Mucosa of stomach (tissue), 1 donor: ENCODE data around the gene CDK19.
"Not testable (repeated sequence)": the region's sequence is repeated elsewhere in the genome, so short reads cannot be mapped to it uniquely, and the experiment has no call there.

ENCODE experiments used
- H3K27me3 ChIP-seq: one replicate; pipeline ENCODE4 v1.7.0; 2013; ENCODE audit warnings: mild to moderate bottlenecking, low read length; ENCODE audit not compliant: control insufficient read depth, insufficient read depth
- H3K36me3 ChIP-seq: one replicate; pipeline ENCODE4 v1.7.0; 2013; ENCODE audit warnings: low read length; ENCODE audit not compliant: control insufficient read depth, insufficient read depth
- H3K4me1 ChIP-seq: one replicate; pipeline ENCODE4 v1.7.0; 2013; ENCODE audit warnings: mild to moderate bottlenecking, low read length; ENCODE audit not compliant: control insufficient read depth, insufficient read depth
- H3K4me3 ChIP-seq: one replicate; pipeline ENCODE4 v1.7.0; 2013; ENCODE audit warnings: low read length
- H3K9ac ChIP-seq: one replicate; pipeline ENCODE4 v1.7.0; 2013; ENCODE audit warnings: mild to moderate bottlenecking, low read length, moderate library complexity
- H3K9me3 ChIP-seq: one replicate; pipeline ENCODE4 v1.7.0; 2013; ENCODE audit warnings: mild to moderate bottlenecking, low read length, moderate library complexity; ENCODE audit not compliant: control insufficient read depth
- donor health status: Pancreatic carcinoma.

CDK19 gene

GRCh38 chr6:110776413-110776812 is 38.9 kb downstream of the CDK19 start:
- peaks cover 2% of the 10 kb centered on the region for H3K4me1 ChIP-seq
- H3K27me3 ChIP-seq: no peaks in the 10 kb centered on the region
- no peak overlapping the region for H3K4me3 ChIP-seq
- no peak overlapping the region for H3K9ac ChIP-seq
- H3K36me3 ChIP-seq: no peaks in the 10 kb centered on the region
- no peaks in the 10 kb centered on the region for H3K9me3 ChIP-seq

GRCh38 chr6:110769923-110770322 is 45.3 kb downstream of the CDK19 start:
- H3K4me1 ChIP-seq: no peaks in the 10 kb centered on the region
- no peak overlapping the region for H3K9ac ChIP-seq
- H3K36me3 ChIP-seq: no peaks in the 10 kb centered on the region
- H3K9me3 ChIP-seq: no peaks in the 10 kb centered on the region
- no peak overlapping the region for H3K4me3 ChIP-seq
- no peaks in the 10 kb centered on the region for H3K27me3 ChIP-seq

- Histone ChIP-seq H3K36me3 (no peaks in the 10 kb centered on the region), H3K4me3 (no peak overlapping the region), H3K9ac (no peak overlapping the region), H3K27me3 (no peaks in the 10 kb centered on the region), H3K9me3 (no peaks in the 10 kb centered on the region), H3K4me1 (no peaks in the 10 kb centered on the region)
Measured at GRCh38 chr6:110768057-110768456, 47.2 kb downstream of the CDK19 start.

GRCh38 chr6:110761371-110761770 is 53.9 kb downstream of the CDK19 start:
- Histone ChIP-seq H3K36me3 (no peaks in the 10 kb centered on the region), H3K9me3 (no peaks in the 10 kb centered on the region), H3K9ac (no peak overlapping the region), H3K4me3 (no peak overlapping the region), H3K4me1 (no peaks in the 10 kb centered on the region), H3K27me3 (no peaks in the 10 kb centered on the region)

DNA sequence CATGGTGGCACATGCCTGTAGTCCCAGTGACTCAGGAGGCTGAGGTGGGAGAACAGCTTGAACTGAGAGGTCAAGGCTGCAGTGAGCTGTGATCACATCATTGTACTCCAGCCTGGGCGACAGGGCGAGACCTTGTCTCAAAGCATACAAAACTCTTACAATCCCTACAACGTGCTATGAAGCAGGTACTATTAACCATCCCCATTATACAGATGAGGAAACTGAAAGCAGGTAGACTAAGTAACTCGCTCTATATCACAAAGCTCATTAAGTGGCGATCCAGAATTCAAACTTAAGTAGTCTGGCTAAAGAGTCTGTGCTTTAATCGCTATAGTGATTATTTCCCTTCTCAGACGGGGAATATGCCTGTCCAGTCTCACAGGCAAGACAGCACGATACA is 54.7 kb downstream of the CDK19 start:
- Histone ChIP-seq H3K4me3 (no peak overlapping the region), H3K36me3 (no peaks in the 10 kb centered on the region), H3K27me3 (no peaks in the 10 kb centered on the region), H3K9me3 (no peaks in the 10 kb centered on the region), H3K9ac (no peak overlapping the region), H3K4me1 (peaks cover 3% of the 10 kb centered on the region)

DNA sequence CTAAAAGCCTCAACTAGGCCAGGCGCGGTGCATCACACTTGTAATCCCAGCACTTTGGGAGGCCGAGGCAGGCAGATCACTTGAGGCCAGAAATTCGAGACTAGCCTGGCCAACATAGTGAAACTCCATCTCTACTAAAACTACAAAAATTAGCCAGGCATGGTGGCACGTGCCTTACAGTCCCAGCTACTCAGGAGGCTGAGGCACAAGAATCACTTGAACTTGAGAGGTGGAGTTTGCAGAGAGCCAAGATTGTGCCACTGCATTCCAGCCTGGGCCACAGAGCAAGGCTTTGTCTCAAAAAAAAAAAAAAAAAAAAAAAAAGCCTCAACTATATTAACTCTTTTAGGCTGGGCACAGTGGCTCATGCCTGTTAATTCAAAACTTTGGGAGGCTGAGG is 55.2 kb downstream of the CDK19 start:
- H3K4me3 ChIP-seq, H3K9ac ChIP-seq, H3K9me3 ChIP-seq, H3K4me1 ChIP-seq, H3K36me3 ChIP-seq, H3K27me3 ChIP-seq: not testable (repeated sequence)

- Histone ChIP-seq H3K4me3 (no peak overlapping the region), H3K9ac (no peak overlapping the region), H3K36me3 (no peaks in the 10 kb centered on the region), H3K4me1 (peaks cover 15% of the 10 kb centered on the region), H3K9me3 (no peaks in the 10 kb centered on the region), H3K27me3 (no peaks in the 10 kb centered on the region)
Measured at GRCh38 chr6:110757926-110758325, 57.3 kb downstream of the CDK19 start.

DNA sequence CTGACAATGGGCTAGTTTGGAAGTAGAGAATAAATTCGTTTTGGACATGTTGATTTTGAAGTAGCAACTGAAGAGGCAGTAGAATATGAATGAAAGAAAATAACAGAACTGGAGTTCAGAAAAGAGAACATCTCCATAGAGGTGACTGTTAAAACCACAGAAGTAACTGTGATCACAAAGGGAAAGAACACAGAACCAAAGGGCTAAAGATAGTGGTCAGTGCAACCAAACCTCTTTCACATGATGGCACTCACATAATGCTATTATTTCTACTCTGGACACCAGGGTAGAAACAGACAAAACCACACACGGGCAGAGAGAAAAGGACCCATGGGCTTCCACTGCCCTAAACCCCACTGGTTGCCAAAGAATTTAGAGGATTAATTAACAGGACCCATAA is 58.5 kb downstream of the CDK19 start:
- Histone ChIP-seq H3K4me3 (no peak overlapping the region), H3K36me3 (no peaks in the 10 kb centered on the region), H3K9ac (no peak overlapping the region), H3K27me3 (no peaks in the 10 kb centered on the region), H3K9me3 (no peaks in the 10 kb centered on the region), H3K4me1 (peaks cover 15% of the 10 kb centered on the region)

DNA sequence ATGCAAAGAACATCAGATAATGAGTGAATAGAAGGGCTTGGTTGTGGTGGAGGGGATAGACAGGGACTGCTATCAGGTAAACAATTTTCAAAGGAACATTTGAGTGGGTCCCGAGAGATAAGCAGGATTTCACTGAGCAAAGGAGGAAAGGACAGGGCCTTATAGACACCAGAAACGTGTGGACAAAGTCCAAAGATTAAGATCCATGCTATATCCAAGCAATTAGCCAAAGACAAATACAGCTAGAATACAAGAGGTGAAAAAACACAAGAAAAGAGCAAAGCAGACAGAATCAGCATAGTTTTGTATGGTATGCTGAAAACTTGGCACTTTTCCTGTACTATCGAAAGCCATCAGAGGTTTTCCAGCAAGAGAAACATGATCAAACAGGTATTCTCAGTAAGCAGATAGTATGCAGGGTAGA is 59.8 kb downstream of the CDK19 start:
- Histone ChIP-seq H3K36me3 (no peaks in the 10 kb centered on the region), H3K9ac (no peak overlapping the region), H3K4me1 (peaks cover 15% of the 10 kb centered on the region), H3K4me3 (no peak overlapping the region), H3K9me3 (no peaks in the 10 kb centered on the region), H3K27me3 (no peaks in the 10 kb centered on the region)

DNA sequence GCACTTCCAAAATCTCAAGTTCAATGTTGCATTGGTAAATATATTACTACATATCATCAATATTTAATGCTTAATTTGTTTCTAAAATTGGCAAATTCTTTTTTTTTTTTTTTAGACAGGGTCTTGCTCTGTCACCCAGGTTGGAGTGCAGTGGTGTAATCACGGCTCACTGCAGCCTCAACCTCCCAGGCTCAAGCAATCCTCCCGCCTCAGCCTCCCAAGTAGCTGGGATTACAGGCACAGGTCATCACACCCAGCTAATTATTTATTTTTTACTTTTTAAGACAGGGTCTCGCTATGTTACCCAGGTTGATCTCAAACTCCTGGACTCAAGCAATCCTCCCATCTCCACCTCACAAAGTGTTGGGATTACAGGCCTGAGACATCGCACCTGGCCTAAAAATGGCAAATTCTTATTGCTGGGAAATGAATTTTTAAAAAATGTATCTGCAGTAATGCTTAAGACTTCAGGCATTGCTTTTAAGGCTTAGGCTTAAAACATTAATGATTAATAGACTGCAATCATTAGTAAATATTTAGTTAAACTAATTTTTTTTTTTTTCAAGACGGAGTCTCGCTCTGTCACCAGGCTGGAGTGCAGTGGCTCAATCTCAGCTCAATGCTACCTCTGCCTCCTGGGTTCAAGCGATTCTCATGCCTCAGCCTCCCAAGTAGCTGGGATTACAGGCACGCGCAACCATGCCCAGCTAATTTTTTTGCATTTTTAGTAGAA is 61.2 kb downstream of the CDK19 start:
- H3K4me3 ChIP-seq, H3K9me3 ChIP-seq, H3K36me3 ChIP-seq: not testable (repeated sequence)

DNA sequence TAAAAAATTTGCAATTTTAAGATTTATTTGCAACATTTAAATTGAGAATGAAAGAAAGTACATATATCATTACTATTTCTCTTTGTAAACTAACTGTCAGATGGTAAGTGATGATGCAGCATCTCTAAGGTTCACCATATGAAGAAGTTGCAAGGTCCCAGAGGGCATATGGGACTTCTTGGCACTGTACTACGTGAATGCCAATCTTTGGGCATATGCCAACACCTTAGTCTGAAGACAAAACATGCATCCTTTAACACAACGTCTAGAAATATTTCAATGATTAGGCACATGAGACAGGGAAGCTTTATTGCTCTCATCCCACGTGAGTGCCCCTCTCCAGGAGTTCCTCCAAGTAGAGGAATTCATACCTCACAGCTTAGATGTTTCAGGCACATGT is 66.8 kb downstream of the CDK19 start:
- no peaks in the 10 kb centered on the region for H3K4me1 ChIP-seq
- no peaks in the 10 kb centered on the region for H3K36me3 ChIP-seq
- no peaks in the 10 kb centered on the region for H3K27me3 ChIP-seq
- no peak overlapping the region for H3K4me3 ChIP-seq
- H3K9me3 ChIP-seq: no peaks in the 10 kb centered on the region
- no peak overlapping the region for H3K9ac ChIP-seq

More for the DNA sequence above, 61.2 kb downstream of the CDK19 start:
- not testable (repeated sequence) for H3K9ac ChIP-seq, H3K27me3 ChIP-seq
- peaks cover 15% of the 10 kb centered on the region for H3K4me1 ChIP-seq

- H3K4me3 ChIP-seq: no peak overlapping the region
- H3K9me3 ChIP-seq: no peaks in the 10 kb centered on the region
- H3K27me3 ChIP-seq: no peaks in the 10 kb centered on the region
- no peaks in the 10 kb centered on the region for H3K4me1 ChIP-seq
- H3K9ac ChIP-seq: no peak overlapping the region
- H3K36me3 ChIP-seq: no peaks in the 10 kb centered on the region
Measured at GRCh38 chr6:110746680-110747079, 68.6 kb downstream of the CDK19 start.

DNA sequence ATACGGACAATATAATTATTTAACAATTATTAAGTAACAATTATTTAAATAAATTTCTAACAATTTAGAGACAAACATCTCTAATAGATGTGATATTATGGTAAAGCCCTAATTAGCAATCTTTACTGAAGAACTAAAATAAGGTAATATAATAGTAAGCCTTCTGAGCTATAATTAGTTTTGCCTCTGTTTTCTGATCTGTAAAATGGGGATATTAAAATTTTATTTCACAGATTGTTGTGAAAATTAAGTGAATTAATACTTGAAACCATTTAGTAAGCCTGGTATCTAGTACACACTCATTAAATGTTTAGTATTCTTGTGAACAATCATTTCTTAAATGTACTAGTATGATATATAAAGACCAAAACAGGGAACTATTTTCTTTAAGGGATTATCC is 70.3 kb downstream of the CDK19 start:
- Histone ChIP-seq H3K36me3 (no peaks in the 10 kb centered on the region), H3K9ac (no peak overlapping the region), H3K9me3 (no peaks in the 10 kb centered on the region), H3K27me3 (no peaks in the 10 kb centered on the region), H3K4me3 (no peak overlapping the region), H3K4me1 (no peaks in the 10 kb centered on the region)
